Measurements from ENCODE around the gene NCKAP5.

- no peak for TF ChIP-seq POLR2A (IDR thresholded peaks at IDR 0.05)
- TF ChIP-seq CTCF (IDR thresholded peaks at IDR 0.05 in 8 of 11, conservative IDR thresholded peaks at IDR 0.05 in 3 of 11): no peak
Observed at GRCh38 chr2:132783883-132784282, 784.4 kb downstream of the NCKAP5 start.

All from spleen (tissue), 7 donors.